Kidney (tissue), 14 donors: ENCODE measurements around the gene MGAT4B. TPM values are rescaled to one million over a fixed set of nuclear protein-coding genes. Genes with fewer than 3 reads are reported as not detected.

Experiments
- DNase-seq, 5 donors: peaks; one replicate each; pipeline ENCODE4 v3.0.0-alpha.2; 2013 to 2020
- FAIRE-seq: peaks from 2 replicates; lab custom pipeline; 2012; peaks lifted over from hg19 to GRCh38; lab: Jason Lieb, UNC
- H3K27ac ChIP-seq, 2 donors: one replicate each; pipeline ENCODE4 v1.7.0; 2013; ENCODE audit warnings: low read depth in 2 of 2, low read length in 2 of 2, inconsistent platforms in 1 of 2
- H3K27me3 ChIP-seq: one replicate; pipeline ENCODE4 v1.7.1; 2013; ENCODE audit warnings: low read length, inconsistent platforms; ENCODE audit not compliant: control insufficient read depth, insufficient read depth
- H3K36me3 ChIP-seq, 3 donors: one replicate each; pipeline versions ENCODE4 v1.7.0 to v1.7.1; 2013; ENCODE audit warnings: low read length in 3 of 3, control low read depth in 1 of 3, inconsistent platforms in 1 of 3; ENCODE audit not compliant: insufficient read depth in 3 of 3, control insufficient read depth in 2 of 3
- H3K4me1 ChIP-seq, 3 donors: one replicate each; pipeline versions ENCODE4 v1.7.0 to v1.7.1; 2013; ENCODE audit warnings: low read length in 3 of 3, inconsistent platforms in 1 of 3, low read depth in 1 of 3; ENCODE audit not compliant: control insufficient read depth in 2 of 3, insufficient read depth in 2 of 3
- H3K4me3 ChIP-seq, 3 donors: one replicate each; pipeline versions ENCODE4 v1.7.0 to v1.8.1; 2013; ENCODE audit warnings: low read length in 3 of 3, control low read depth in 1 of 3, inconsistent platforms in 1 of 3
- H3K9ac ChIP-seq, 3 donors: one replicate each; pipeline versions ENCODE4 v1.7.0 to v1.7.1; 2013; ENCODE audit warnings: low read length in 3 of 3, control low read depth in 1 of 3, inconsistent platforms in 1 of 3
- H3K9me3 ChIP-seq, 3 donors: one replicate each; pipeline versions ENCODE4 v1.7.0 to v1.7.1; 2013; ENCODE audit warnings: low read length in 3 of 3, control low read depth in 1 of 3, inconsistent platforms in 1 of 3; ENCODE audit not compliant: control insufficient read depth in 2 of 3, insufficient read depth in 1 of 3
- intact Hi-C: fragments of 100-400 bp; cut with DNase I; formaldehyde crosslinking; loops from one replicate; pipeline ENCODE4 v1.11.1; 2022
- polyA plus RNA-seq: library from polyadenylated mRNA; stranded (reverse); fragments of 350-450 nt; fragmentation: Illumina TruSeq; extraction: RNeasy Lipid Tissue Mini Kit (QIAGEN cat#74804); gene quantifications from one replicate; pipeline ENCODE4 v1.2.3, GENCODE V29; 2014; ENCODE audit warnings: low read depth, low replicate concordance; ENCODE audit not compliant: insufficient read depth
- total RNA-seq: library from RNA; stranded (reverse); fragmentation: NEBNext Ultra II Directional; extraction: Animal tissue kit (Norgen Biotek cat#: 25700); gene quantifications from one replicate; pipeline ENCODE4 v1.2.1, GENCODE V29; 2021
- TF ChIP-seq, protein P1 (sequence below): IDR thresholded peaks from 3 replicates; pipeline ENCODE4 v1.5.1; 2012; ENCODE audit warnings: mild to moderate bottlenecking, moderate library complexity, borderline replicate concordance; ENCODE audit not compliant: insufficient read depth; ENCODE audit errors: extremely low read depth
- donor health status: control.
- donor health status: control.
- donor health status: control.
- donor health status: control.
- donor health status: control.
- donor health status: DM: yes; HTN: yes; CAD: no.
- donor health status: Normal renal cell carcinoma (clear cell type).

Gene MGAT4B
- total and polyA plus RNA-seq, 2 donors from 2014 or later, result 79.4 to 174 TPM

DNA sequence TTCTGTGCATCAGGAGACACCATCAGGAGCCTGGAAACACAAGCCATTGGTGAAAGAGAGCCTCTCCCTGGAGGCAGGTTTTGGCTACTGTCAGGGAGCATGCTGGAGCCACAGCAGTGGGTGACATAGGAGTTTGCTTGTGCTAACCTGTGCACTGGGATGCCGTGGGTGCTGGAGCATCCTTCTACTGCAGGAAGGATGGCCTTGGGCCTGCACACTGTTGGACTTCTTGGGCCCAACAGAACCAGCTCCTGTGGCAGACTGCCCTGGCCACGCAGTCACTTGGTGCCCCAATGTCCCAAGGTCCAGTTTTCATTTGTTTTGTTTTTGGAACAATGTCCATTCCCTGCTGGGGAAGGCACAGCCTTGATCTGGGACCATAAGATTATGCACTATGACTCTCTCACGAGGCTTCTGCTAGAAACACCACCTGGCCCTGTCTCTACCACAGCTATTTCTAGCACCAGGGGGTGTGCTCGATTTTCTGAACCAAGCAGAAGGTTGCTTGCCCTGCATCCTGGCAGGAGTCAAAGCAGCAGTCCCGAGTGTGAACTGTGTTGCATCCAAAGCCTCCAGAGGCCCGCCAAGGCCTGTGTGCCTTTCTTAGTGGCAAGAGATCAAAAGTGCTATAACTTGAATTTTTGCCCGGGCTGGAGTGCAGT lies 18.3 kb downstream of the MGAT4B start:
- TF ChIP-seq, protein P1, sequence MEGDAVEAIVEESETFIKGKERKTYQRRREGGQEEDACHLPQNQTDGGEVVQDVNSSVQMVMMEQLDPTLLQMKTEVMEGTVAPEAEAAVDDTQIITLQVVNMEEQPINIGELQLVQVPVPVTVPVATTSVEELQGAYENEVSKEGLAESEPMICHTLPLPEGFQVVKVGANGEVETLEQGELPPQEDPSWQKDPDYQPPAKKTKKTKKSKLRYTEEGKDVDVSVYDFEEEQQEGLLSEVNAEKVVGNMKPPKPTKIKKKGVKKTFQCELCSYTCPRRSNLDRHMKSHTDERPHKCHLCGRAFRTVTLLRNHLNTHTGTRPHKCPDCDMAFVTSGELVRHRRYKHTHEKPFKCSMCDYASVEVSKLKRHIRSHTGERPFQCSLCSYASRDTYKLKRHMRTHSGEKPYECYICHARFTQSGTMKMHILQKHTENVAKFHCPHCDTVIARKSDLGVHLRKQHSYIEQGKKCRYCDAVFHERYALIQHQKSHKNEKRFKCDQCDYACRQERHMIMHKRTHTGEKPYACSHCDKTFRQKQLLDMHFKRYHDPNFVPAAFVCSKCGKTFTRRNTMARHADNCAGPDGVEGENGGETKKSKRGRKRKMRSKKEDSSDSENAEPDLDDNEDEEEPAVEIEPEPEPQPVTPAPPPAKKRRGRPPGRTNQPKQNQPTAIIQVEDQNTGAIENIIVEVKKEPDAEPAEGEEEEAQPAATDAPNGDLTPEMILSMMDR, result no peak
- Histone ChIP-seq H3K9me3 (no peaks in the 10 kb centered on the region), H3K4me1 (peaks cover 0 to 10% (median 0%) of the 10 kb centered on the region in 3 donors), H3K27ac (no peak overlapping the region), H3K36me3 (no peaks in the 10 kb centered on the region), H3K9ac (no peak overlapping the region), H3K27me3 (no peaks in the 10 kb centered on the region), H3K4me3 (no peak overlapping the region)
- DNase-seq (no peak), FAIRE-seq (no peak)
- intact Hi-C loops, result no loop called here

DNA sequence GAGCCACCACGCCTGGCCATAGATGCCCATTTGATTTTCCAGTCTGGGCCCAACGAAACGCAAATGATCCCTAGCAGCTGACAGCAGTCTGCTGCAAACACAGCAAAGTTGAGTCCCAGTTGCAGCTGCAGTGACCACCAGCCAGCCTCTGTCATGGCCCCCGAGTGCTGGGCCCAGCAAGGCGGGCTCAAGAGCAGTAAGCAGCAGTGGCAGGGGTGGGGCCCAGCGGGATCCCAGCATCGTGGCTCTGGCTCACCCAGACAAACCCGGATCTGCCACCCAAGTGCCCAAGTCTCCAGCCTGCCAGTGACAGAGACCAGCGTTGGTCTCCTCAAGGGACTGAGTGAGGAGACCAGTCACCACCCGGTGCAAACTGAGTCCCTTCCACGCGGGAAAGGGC lies 19.8 kb downstream of the MGAT4B start:
- Histone ChIP-seq H3K27me3 (no peaks in the 10 kb centered on the region), H3K4me3 (no peak overlapping the region), H3K36me3 (no peaks in the 10 kb centered on the region), H3K9me3 (no peaks in the 10 kb centered on the region), H3K9ac (no peak overlapping the region), H3K4me1 (no peaks in the 10 kb centered on the region), H3K27ac (no peak overlapping the region)
- TF ChIP-seq, protein P1, result no peak
- intact Hi-C loops, result no loop called here
- DNase-seq (no peak), FAIRE-seq (no peak)

DNA sequence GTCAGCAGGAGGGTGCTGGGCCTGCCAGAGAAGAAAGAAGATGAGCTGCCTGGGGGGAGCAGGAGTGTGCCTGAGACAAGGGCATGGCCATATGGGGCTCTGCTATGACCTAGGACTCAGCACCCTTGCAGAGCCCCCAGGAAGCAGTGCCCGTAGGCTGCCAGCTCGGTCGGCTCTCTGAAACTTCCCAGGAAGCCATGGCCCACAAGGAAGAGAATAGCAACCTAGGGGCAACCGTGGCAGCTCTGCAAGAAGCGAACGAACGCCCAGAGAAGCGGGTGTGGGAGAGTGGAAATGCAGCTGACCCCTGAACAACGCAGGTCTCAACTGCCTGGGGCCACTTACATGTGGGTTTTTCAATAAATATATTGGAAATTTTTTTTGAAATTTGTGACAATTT lies 23.5 kb downstream of the MGAT4B start:
- H3K9ac ChIP-seq, result no peak overlapping the region
- H3K27me3 ChIP-seq, result no peaks in the 10 kb centered on the region
- no peak overlapping the region for H3K27ac ChIP-seq
- no peaks in the 10 kb centered on the region for H3K4me1 ChIP-seq
- no peak for DNase-seq
- H3K36me3 ChIP-seq, result peaks cover 0 to 7% (median 5%) of the 10 kb centered on the region in 3 donors
- FAIRE-seq, result no peak
- TF ChIP-seq, protein P1, result no peak
- intact Hi-C loops, result no loop called here
- no peak overlapping the region for H3K4me3 ChIP-seq
- H3K9me3 ChIP-seq, result no peaks in the 10 kb centered on the region
